ENCODE data around the gene ADAM17. TPM values are rescaled to one million over a fixed set of nuclear protein-coding genes. Genes with fewer than 3 reads are reported as not detected.
A peak's percentile ranks its signal among the peaks of the same experiment; 100 is the strongest.

The ADAM17 gene
- total and polyA plus RNA-seq, 9 of the 15 experiments (the other 6 are each of a cell fraction or from before 2014, with no cell fraction given) = 5.8 to 30.0 (median 19.0) TPM

DNA sequence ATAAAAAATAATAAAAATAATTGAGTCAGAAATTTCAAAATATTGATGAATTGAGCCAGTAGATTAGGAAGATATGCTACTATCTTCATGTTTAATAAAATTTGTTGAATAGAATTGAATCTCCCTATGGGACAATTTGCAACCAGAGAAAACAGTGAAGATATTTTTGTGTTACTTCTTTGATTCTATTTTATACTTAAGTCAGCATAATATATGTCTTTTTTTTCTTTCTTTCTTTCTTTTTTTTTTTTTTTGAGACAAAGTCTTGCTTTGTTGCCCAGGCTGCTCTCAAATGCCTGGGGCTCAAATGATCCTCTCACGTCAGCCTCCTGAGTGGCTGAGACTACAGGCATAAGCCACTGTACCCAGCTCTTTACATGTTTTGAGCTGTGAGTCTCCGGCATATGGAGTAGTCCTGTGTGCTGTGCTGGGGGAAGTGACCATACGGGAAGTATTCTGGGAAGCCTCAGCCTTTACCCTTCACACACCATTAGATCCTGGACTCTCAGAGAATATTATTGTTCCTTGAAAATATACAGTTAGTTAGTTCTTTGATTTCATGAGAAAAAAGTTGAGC lies 95.1 kb downstream of the ADAM17 start (continued):
- TF ChIP-seq ELF2 (CRISPR knock-in tag; IDR thresholded peaks at IDR 0.05) (no peak), C11orf30 (IDR thresholded peaks at IDR 0.05; ENCODE audit: low read depth) (peak; percentile 59; the same call in 1 of the 2 replicates), SAFB (IDR thresholded peaks at IDR 0.05; ENCODE audit: borderline replicate concordance, low read depth, low read length) (no peak), ZNF224 (CRISPR knock-in tag; IDR thresholded peaks at IDR 0.05) (no peak), ZNF121 (CRISPR knock-in tag; conservative IDR thresholded peaks at IDR 0.05) (no peak), RBM22 (IDR thresholded peaks at IDR 0.05; ENCODE audit: low read depth, low read length, poor library complexity, severe bottlenecking) (no peak), TEAD1 (CRISPR knock-in tag; IDR thresholded peaks at IDR 0.05) (no peak), PCBP1 (IDR thresholded peaks at IDR 0.05; ENCODE audit: low read depth, low read length, poor library complexity, severe bottlenecking) (no peak)
- TF ChIP-seq, protein P1, sequence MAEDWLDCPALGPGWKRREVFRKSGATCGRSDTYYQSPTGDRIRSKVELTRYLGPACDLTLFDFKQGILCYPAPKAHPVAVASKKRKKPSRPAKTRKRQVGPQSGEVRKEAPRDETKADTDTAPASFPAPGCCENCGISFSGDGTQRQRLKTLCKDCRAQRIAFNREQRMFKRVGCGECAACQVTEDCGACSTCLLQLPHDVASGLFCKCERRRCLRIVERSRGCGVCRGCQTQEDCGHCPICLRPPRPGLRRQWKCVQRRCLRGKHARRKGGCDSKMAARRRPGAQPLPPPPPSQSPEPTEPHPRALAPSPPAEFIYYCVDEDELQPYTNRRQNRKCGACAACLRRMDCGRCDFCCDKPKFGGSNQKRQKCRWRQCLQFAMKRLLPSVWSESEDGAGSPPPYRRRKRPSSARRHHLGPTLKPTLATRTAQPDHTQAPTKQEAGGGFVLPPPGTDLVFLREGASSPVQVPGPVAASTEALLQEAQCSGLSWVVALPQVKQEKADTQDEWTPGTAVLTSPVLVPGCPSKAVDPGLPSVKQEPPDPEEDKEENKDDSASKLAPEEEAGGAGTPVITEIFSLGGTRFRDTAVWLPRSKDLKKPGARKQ (CRISPR knock-in tag; IDR thresholded peaks at IDR 0.05) = no peak

- Histone ChIP-seq H3K4me1 (replicated peaks in 1 of 2; ENCODE audit: control insufficient read depth in 2 of 2, insufficient read depth in 2 of 2, low read length in 2 of 2) (no peaks in the 10 kb centered on the region), H3K4me2 (ENCODE audit: insufficient read depth, low read length) (no peak overlapping the region), H3K9me1 (ENCODE audit: control insufficient read depth, insufficient read depth, low read length) (no peaks in the 10 kb centered on the region), H3K79me2 (ENCODE audit: control insufficient read depth, insufficient read depth, low read length) (no peaks in the 10 kb centered on the region), H3K36me3 (ENCODE audit: control insufficient read depth, insufficient read depth, low read length) (peaks cover 73% of the 10 kb centered on the region), H2AFZ (ENCODE audit: low read depth, low read length) (no peak overlapping the region), H3K27ac (ENCODE audit: extremely low read depth, low read depth, low read length) (no peak overlapping the region), H3K9ac (ENCODE audit: insufficient read depth in 1 of 2, low read depth in 2 of 2, low read length in 2 of 2) (no peak overlapping the region), H3K27me3 (ENCODE audit: control insufficient read depth in 2 of 2, insufficient read depth in 2 of 2, low read length in 2 of 2) (no peaks in the 10 kb centered on the region), H3K9me3 (replicated peaks; ENCODE audit: control insufficient read depth, insufficient read depth, low read depth, low read length) (no peaks in the 10 kb centered on the region), H4K20me1 (replicated peaks; ENCODE audit: control insufficient read depth, insufficient read depth, low read length) (no peaks in the 10 kb centered on the region), H3K4me3 (no peak overlapping the region)
- ATAC-seq (no peak), FAIRE-seq (no peak), DNase-seq (ENCODE audit: extremely low read depth in 1 of 4, low spot score in 3 of 4) (no peak)
- ChIA-PET POLR2A (interaction anchor here (0.6 kb wide), 1 partner anchor 285 kb away, joined by 3 read pairs; no protein-coding TSS in a partner anchor), CTCF (ENCODE audit: low intra/inter-chr PET ratio) (no interaction called here)
- 87% methylated on average over 1 of the region's 1 CpG for WGBS (ENCODE audit: insufficient coverage, low coverage, missing lambda C conversion rate)
- in situ Hi-C loops (cut with MboI) = no loop called here
- intact Hi-C loops (cut with micrococcal nuclease) = no loop called here
- BruUV-seq (replicated peaks) = no TSS peak
- TF ChIP-seq, protein P2, sequence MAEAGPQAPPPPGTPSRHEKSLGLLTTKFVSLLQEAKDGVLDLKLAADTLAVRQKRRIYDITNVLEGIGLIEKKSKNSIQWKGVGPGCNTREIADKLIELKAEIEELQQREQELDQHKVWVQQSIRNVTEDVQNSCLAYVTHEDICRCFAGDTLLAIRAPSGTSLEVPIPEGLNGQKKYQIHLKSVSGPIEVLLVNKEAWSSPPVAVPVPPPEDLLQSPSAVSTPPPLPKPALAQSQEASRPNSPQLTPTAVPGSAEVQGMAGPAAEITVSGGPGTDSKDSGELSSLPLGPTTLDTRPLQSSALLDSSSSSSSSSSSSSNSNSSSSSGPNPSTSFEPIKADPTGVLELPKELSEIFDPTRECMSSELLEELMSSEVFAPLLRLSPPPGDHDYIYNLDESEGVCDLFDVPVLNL (CRISPR knock-in tag; IDR thresholded peaks at IDR 0.05; ENCODE audit: low read depth) = no peak
- TF ChIP-seq CEBPG (CRISPR knock-in tag; IDR thresholded peaks at IDR 0.05) = no peak
- TF ChIP-seq CEBPG (tag; conservative IDR thresholded peaks at IDR 0.05 in 1 of 2, IDR thresholded peaks at IDR 0.05 in 1 of 2) = no peak
- no peak for TF ChIP-seq GMEB1 (CRISPR knock-in tag; IDR thresholded peaks at IDR 0.05)
- TF ChIP-seq ZNF165 (CRISPR knock-in tag; IDR thresholded peaks at IDR 0.05; ENCODE audit: borderline replicate concordance) = no peak
- TF ChIP-seq RBFOX2 (IDR thresholded peaks at IDR 0.05; ENCODE audit: low read depth, low read length) = no peak
- TF ChIP-seq EP300 (IDR thresholded peaks at IDR 0.05; ENCODE audit: low read length) = no peak
- no peak for TF ChIP-seq DDX20 (tag; IDR thresholded peaks at IDR 0.05; ENCODE audit: low read depth)
- TF ChIP-seq PHF21A (IDR thresholded peaks at IDR 0.05; ENCODE audit: borderline replicate concordance, low read depth) = no peak
- TF ChIP-seq HNRNPUL1 (IDR thresholded peaks at IDR 0.05; ENCODE audit: low read length) = no peak
These were observed 104.4 kb downstream of the ADAM17 start for GRCh38 chr2:9451231-9451630.
